CD4-positive, alpha-beta T cell (primary cell): ENCODE measurements around the gene OLFM2. TPM values are rescaled to one million over a fixed set of nuclear protein-coding genes. Genes with fewer than 3 reads are reported as not detected.

Source experiments
- ATAC-seq: fragments of 200-7000 bp; cut with Tn5 transposase; one replicate; pipeline ENCODE4 v1.10.0; 2022; ENCODE audit warnings: mild to moderate bottlenecking; ENCODE audit not compliant: poor library complexity
- CTCF ChIA-PET: fragments of 350-600 bp; sonication (Branson Sonifier 250); formaldehyde crosslinking; loops from one replicate; lab custom pipeline; 2021; ENCODE audit warnings: antibody characterized with exemption, inconsistent platforms; lab: Charles Lee
- POLR2A ChIA-PET: fragments of 350-600 bp; sonication (Branson Sonifier 250); formaldehyde crosslinking; loops from one replicate; lab custom pipeline; 2021; ENCODE audit warnings: antibody characterized with exemption, inconsistent platforms; lab: Charles Lee
- DNase-seq, 14 experiments: peaks; one replicate each; pipeline ENCODE4 v3.0.0-alpha.2; 2013 to 2020; ENCODE audit warnings: mixed read lengths in 2 of 14
- H3K27ac ChIP-seq, 2 donors: one replicate each; pipeline versions ENCODE4 v1.5.1 to v1.7.0; 2013; ENCODE audit warnings: low read length in 2 of 2, low read depth in 1 of 2, mild to moderate bottlenecking in 1 of 2
- H3K27me3 ChIP-seq, 2 experiments: 1 replicate in 1 of 2; 2 replicates in 1 of 2; pipeline versions ENCODE4 v1.6.1 to v1.7.0; 2013; ENCODE audit warnings: low read length in 2 of 2, control low read depth in 1 of 2, mild to moderate bottlenecking in 1 of 2, moderate library complexity in 1 of 2; ENCODE audit not compliant: insufficient read depth in 2 of 2, control insufficient read depth in 1 of 2
- H3K36me3 ChIP-seq: one replicate; pipeline ENCODE4 v1.6.1; 2013; ENCODE audit warnings: low read length, control low read depth; ENCODE audit not compliant: insufficient read depth
- H3K4me1 ChIP-seq: one replicate; pipeline ENCODE4 v1.6.1; 2013; ENCODE audit warnings: low read length, control low read depth; ENCODE audit not compliant: insufficient read depth
- H3K4me3 ChIP-seq: one replicate; pipeline ENCODE4 v1.5.1; 2013; ENCODE audit warnings: mild to moderate bottlenecking, low read length, moderate library complexity
- H3K9me3 ChIP-seq, 2 experiments: 1 replicate in 1 of 2; 2 replicates in 1 of 2; pipeline versions ENCODE4 v1.6.1 to v1.7.0; 2013; ENCODE audit warnings: low read length in 2 of 2, mild to moderate bottlenecking in 2 of 2, control low read depth in 1 of 2, moderate library complexity in 1 of 2; ENCODE audit not compliant: control insufficient read depth in 1 of 2, insufficient read depth in 1 of 2
- H3K27ac Mint-ChIP-seq: one replicate; pipeline ENCODE4 v1.8.0; 2020; ENCODE audit warnings: mixed read lengths
- H3K27me3 Mint-ChIP-seq: one replicate; pipeline ENCODE4 v1.8.0; 2021; ENCODE audit warnings: mixed read lengths
- H3K36me3 Mint-ChIP-seq: one replicate; pipeline ENCODE4 v1.8.0; 2021; ENCODE audit warnings: low read depth, mixed read lengths
- H3K4me1 Mint-ChIP-seq: one replicate; pipeline ENCODE4 v1.8.0; 2021; ENCODE audit warnings: low read depth, mixed read lengths
- H3K4me3 Mint-ChIP-seq: one replicate; pipeline ENCODE4 v1.8.0; 2020; ENCODE audit warnings: mild to moderate bottlenecking, mixed read lengths
- H3K9me3 Mint-ChIP-seq: one replicate; pipeline ENCODE4 v1.8.0; 2020; ENCODE audit warnings: mixed read lengths
- CTCF ChIP-seq: fragments of 200-600 bp; IDR thresholded peaks from one replicate; pipeline ENCODE4 v1.8.0; 2022; ENCODE audit warnings: antibody characterized with exemption, mild to moderate bottlenecking
- intact Hi-C, 2 experiments: fragments of 100-400 bp; cut with DNase I in 1 of 2; cut with micrococcal nuclease in 1 of 2; formaldehyde crosslinking; loops; one replicate each; pipeline versions ENCODE4 v1.15.1 to v1.9.0; 2023 to 2025; cut with DNase I, micrococcal nuclease
- total RNA-seq, 174 experiments: library from RNA in 2 of 174; stranded (reverse) in 2 of 174; gene quantifications; one replicate each; pipeline ENCODE4 v1.2.3 and lab custom pipeline; 2021 to 2026

The OLFM2 gene
- total RNA-seq, 2 experiments from 2014 or later: 4.1 to 4.8 TPM

- DNase-seq (no peak), ATAC-seq (no peak)
- H3K4me3 ChIP-seq: peak overlapping the region; percentile 57
- intact Hi-C loops: loop anchor here in 1 of 2 experiments (10.0 kb wide), 1 partner anchor 366 kb away; no protein-coding TSS in a partner anchor
- Mint-ChIP-seq H3K27me3 (no peaks in the 10 kb centered on the region), H3K36me3 (peaks cover 33% of the 10 kb centered on the region), H3K4me1 (peaks cover 86% of the 10 kb centered on the region), H3K9me3 (no peaks in the 10 kb centered on the region), H3K4me3 (peak overlapping the region; percentile 87), H3K27ac (peak overlapping the region; percentile 83)
- H3K27me3 ChIP-seq: no peaks in the 10 kb centered on the region
- peaks cover 11% of the 10 kb centered on the region for H3K36me3 ChIP-seq
- TF ChIP-seq CTCF: no peak
- POLR2A ChIA-PET: interaction anchor here (0.7 to 3.3 kb wide), 9 partner anchors 9 to 1516 kb away, joined by 3 to 27 read pairs (median 6); partner anchors contain the start of genes PIN1, SWSAP1, UBL5 and ZNF846
- no peaks in the 10 kb centered on the region for H3K9me3 ChIP-seq
- peaks cover 94% of the 10 kb centered on the region for H3K4me1 ChIP-seq
- peak overlapping the region; percentile 25 to 84 for H3K27ac ChIP-seq
- CTCF ChIA-PET: interaction anchor here (0.9 kb wide), 1 partner anchor 411 kb away, joined by 3 read pairs; no protein-coding TSS in a partner anchor
These were observed 77.5 kb downstream of the OLFM2 start for GRCh38 chr19:9858766-9859165.

GRCh38 chr19:9857920-9858746 lies 78.2 kb downstream of the OLFM2 start:
- peak overlapping the region; percentile 87 for H3K4me3 Mint-ChIP-seq
- no peak for TF ChIP-seq CTCF
- H3K27ac Mint-ChIP-seq: peak overlapping the region; percentile 83
- H3K9me3 ChIP-seq: no peaks in the 10 kb centered on the region
- H3K4me1 ChIP-seq: peaks cover 88% of the 10 kb centered on the region
- H3K4me1 Mint-ChIP-seq: peaks cover 86% of the 10 kb centered on the region
- intact Hi-C loops: loop anchor here in 1 of 2 experiments (10.0 kb wide), 1 partner anchor 367 kb away; no protein-coding TSS in a partner anchor
- H3K27me3 Mint-ChIP-seq: no peaks in the 10 kb centered on the region
- peak overlapping the region; percentile 57 for H3K4me3 ChIP-seq
- peaks cover 39% of the 10 kb centered on the region for H3K36me3 Mint-ChIP-seq
- no peaks in the 10 kb centered on the region for H3K9me3 Mint-ChIP-seq
- ATAC-seq: peak; percentile 75
- DNase-seq: peak in 9 of 14 experiments; percentile 7 to 76 (median 24)
- no peaks in the 10 kb centered on the region for H3K27me3 ChIP-seq
- H3K36me3 ChIP-seq: peaks cover 15% of the 10 kb centered on the region
- peak overlapping the region; percentile 54 to 84 for H3K27ac ChIP-seq
- CTCF ChIA-PET: interaction anchor here (0.7 to 0.9 kb wide), 2 partner anchors 19 to 411 kb away, joined by 3 read pairs; no protein-coding TSS in a partner anchor
- POLR2A ChIA-PET: interaction anchor here (0.6 to 3.3 kb wide), 12 partner anchors 9 to 1517 kb away, joined by 3 to 27 read pairs (median 6); partner anchors contain the start of genes PIN1, SWSAP1, UBL5 and ZNF846

- Histone ChIP-seq H3K27me3 (no peaks in the 10 kb centered on the region), H3K4me1 (peaks cover 79% of the 10 kb centered on the region), H3K27ac (peak overlapping the region; percentile 54 to 84), H3K9me3 (no peaks in the 10 kb centered on the region), H3K36me3 (peaks cover 19% of the 10 kb centered on the region), H3K4me3 (peak overlapping the region; percentile 57)
- ChIA-PET POLR2A (interaction anchor here (0.8 to 3.3 kb wide), 6 partner anchors 10 to 89 kb away, joined by 3 to 27 read pairs (median 6); partner anchors contain the start of genes PIN1 and ZNF846), CTCF (no interaction called here)
- ATAC-seq (no peak), DNase-seq (peak in 1 of 14 experiments; percentile 31)
- Mint-ChIP-seq H3K27me3 (no peaks in the 10 kb centered on the region), H3K27ac (peak overlapping the region; percentile 83), H3K36me3 (peaks cover 48% of the 10 kb centered on the region), H3K4me1 (peaks cover 86% of the 10 kb centered on the region), H3K4me3 (peak overlapping the region; percentile 87), H3K9me3 (no peaks in the 10 kb centered on the region)
- intact Hi-C loops: loop anchor here in 1 of 2 experiments (10.0 kb wide), 1 partner anchor 368 kb away; no protein-coding TSS in a partner anchor
- TF ChIP-seq CTCF: no peak
These were observed 79.1 kb downstream of the OLFM2 start for GRCh38 chr19:9857076-9857721.
